ENCODE results near the gene TFDP3. TPM values are rescaled to one million over a fixed set of nuclear protein-coding genes. Genes with fewer than 3 reads are reported as not detected.

The TFDP3 gene
- total RNA-seq, 1 experiment from 2014 or later, result not detected

DNA sequence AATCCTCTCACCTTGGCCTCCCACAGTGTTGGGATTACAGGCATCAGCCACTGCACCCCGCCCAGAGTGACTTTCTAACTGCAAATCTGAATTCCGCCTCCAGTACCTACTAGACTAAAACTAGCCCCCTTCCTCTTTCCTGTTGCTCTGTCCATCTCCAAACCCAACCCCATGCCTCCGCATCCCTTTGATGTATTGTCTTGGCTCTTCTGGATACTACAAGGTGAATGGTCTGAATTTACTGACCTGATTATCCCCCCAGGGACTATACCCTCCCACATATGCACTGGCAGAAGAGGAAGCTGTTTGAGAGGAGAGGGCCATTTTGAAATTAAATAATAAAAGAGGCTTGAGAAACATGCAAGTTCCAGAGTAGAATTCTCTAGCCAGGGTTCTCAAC is 17.7 kb upstream of the TFDP3 start:
- TF ChIP-seq EZH2phosphoT487 (IDR thresholded peaks at IDR 0.05; ENCODE audit: borderline replicate concordance, low read length), result no peak
- TF ChIP-seq, protein P1, sequence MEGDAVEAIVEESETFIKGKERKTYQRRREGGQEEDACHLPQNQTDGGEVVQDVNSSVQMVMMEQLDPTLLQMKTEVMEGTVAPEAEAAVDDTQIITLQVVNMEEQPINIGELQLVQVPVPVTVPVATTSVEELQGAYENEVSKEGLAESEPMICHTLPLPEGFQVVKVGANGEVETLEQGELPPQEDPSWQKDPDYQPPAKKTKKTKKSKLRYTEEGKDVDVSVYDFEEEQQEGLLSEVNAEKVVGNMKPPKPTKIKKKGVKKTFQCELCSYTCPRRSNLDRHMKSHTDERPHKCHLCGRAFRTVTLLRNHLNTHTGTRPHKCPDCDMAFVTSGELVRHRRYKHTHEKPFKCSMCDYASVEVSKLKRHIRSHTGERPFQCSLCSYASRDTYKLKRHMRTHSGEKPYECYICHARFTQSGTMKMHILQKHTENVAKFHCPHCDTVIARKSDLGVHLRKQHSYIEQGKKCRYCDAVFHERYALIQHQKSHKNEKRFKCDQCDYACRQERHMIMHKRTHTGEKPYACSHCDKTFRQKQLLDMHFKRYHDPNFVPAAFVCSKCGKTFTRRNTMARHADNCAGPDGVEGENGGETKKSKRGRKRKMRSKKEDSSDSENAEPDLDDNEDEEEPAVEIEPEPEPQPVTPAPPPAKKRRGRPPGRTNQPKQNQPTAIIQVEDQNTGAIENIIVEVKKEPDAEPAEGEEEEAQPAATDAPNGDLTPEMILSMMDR (conservative IDR thresholded peaks at IDR 0.05; ENCODE audit: low read depth, low read length), result no peak
- TF ChIP-seq EZH2 (IDR thresholded peaks at IDR 0.05; ENCODE audit: low read length, unreplicated experiment), result no peak
- ATAC-seq, result no peak
- no peaks in the 10 kb centered on the region for H3K27me3 ChIP-seq (ENCODE audit: low read length)
- H3K27ac ChIP-seq (ENCODE audit: low read length), result no peak overlapping the region
- H3K36me3 ChIP-seq (ENCODE audit: low read depth, low read length), result no peaks in the 10 kb centered on the region
- no peaks in the 10 kb centered on the region for H4K20me1 ChIP-seq (ENCODE audit: low read length)
- H3K9me3 ChIP-seq (ENCODE audit: low read length), result no peaks in the 10 kb centered on the region
- no peak overlapping the region for H3K9ac ChIP-seq (ENCODE audit: low read length)
- H2AFZ ChIP-seq (ENCODE audit: low read length), result no peak overlapping the region
- POLR2A ChIA-PET (ENCODE audit: unreplicated experiment), result no interaction called here
- no peaks in the 10 kb centered on the region for H3K79me2 ChIP-seq (ENCODE audit: low read length)
- no peaks in the 10 kb centered on the region for H3F3A ChIP-seq (ENCODE audit: low read length, unreplicated experiment)
- no peaks in the 10 kb centered on the region for H3K9me2 ChIP-seq (replicated peaks; ENCODE audit: low read length)
- no peaks in the 10 kb centered on the region for H3K4me1 ChIP-seq (ENCODE audit: insufficient read depth, low read length)
- intact Hi-C loops (cut with micrococcal nuclease), result no loop called here
- DNase-seq, result no peak
- no peak overlapping the region for H3K4me3 ChIP-seq (ENCODE audit: low read length)
- no peak overlapping the region for H3K4me2 ChIP-seq (ENCODE audit: low read length)
- no TSS peak for BruUV-seq (replicated peaks)
- CTCF ChIA-PET, result no interaction called here

DNA sequence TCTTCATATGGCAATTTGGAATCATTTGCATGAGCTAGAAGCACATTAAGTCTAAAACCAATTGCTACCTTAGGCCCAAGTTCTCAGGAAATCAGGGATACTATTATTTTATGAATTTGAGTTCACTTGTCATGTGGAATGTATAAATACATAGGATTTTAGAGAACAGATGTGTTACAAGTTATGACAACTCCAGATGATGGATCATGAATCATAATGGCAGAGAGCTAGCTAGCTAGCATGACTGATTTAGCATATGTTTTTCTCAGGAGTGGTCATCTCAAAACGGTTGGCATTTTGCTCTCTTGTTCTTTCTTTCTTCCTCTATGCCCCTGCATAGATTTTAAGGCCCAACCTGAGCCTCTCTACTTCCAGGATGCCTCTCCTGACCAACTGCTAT is 14.2 kb upstream of the TFDP3 start:
- Histone ChIP-seq H3K4me3 (ENCODE audit: low read length) (no peak overlapping the region), H3K9ac (ENCODE audit: low read length) (no peak overlapping the region), H3K9me3 (ENCODE audit: low read length) (no peaks in the 10 kb centered on the region), H3K4me1 (ENCODE audit: insufficient read depth, low read length) (peaks cover 14% of the 10 kb centered on the region), H3K27me3 (ENCODE audit: low read length) (no peaks in the 10 kb centered on the region), H3K79me2 (ENCODE audit: low read length) (no peaks in the 10 kb centered on the region), H2AFZ (ENCODE audit: low read length) (no peak overlapping the region), H3K27ac (ENCODE audit: low read length) (no peak overlapping the region), H3K4me2 (ENCODE audit: low read length) (no peak overlapping the region), H3F3A (ENCODE audit: low read length, unreplicated experiment) (no peaks in the 10 kb centered on the region), H3K36me3 (ENCODE audit: low read depth, low read length) (no peaks in the 10 kb centered on the region), H4K20me1 (ENCODE audit: low read length) (no peaks in the 10 kb centered on the region), H3K9me2 (replicated peaks; ENCODE audit: low read length) (no peaks in the 10 kb centered on the region)
- intact Hi-C loops (cut with micrococcal nuclease), result no loop called here
- TF ChIP-seq EZH2 (IDR thresholded peaks at IDR 0.05; ENCODE audit: low read length, unreplicated experiment), result no peak
- TF ChIP-seq, protein P1 (conservative IDR thresholded peaks at IDR 0.05; ENCODE audit: low read depth, low read length), result no peak
- TF ChIP-seq EZH2phosphoT487 (IDR thresholded peaks at IDR 0.05; ENCODE audit: borderline replicate concordance, low read length), result no peak
- CTCF ChIA-PET, result no interaction called here
- DNase-seq, result no peak
- POLR2A ChIA-PET (ENCODE audit: unreplicated experiment), result no interaction called here
- ATAC-seq, result no peak
- BruUV-seq (replicated peaks), result no TSS peak

- H3F3A ChIP-seq (ENCODE audit: low read length, unreplicated experiment), result no peaks in the 10 kb centered on the region
- H3K4me3 ChIP-seq (ENCODE audit: low read length), result no peak overlapping the region
- H3K4me2 ChIP-seq (ENCODE audit: low read length), result peak overlapping the region; percentile 60
- peak; percentile 99 for ATAC-seq
- H3K9me3 ChIP-seq (ENCODE audit: low read length), result no peaks in the 10 kb centered on the region
- H3K27me3 ChIP-seq (ENCODE audit: low read length), result no peaks in the 10 kb centered on the region
- peak overlapping the region; percentile 58 for H3K27ac ChIP-seq (ENCODE audit: low read length)
- H3K79me2 ChIP-seq (ENCODE audit: low read length), result no peaks in the 10 kb centered on the region
- H3K9ac ChIP-seq (ENCODE audit: low read length), result no peak overlapping the region
- peaks cover 14% of the 10 kb centered on the region for H3K4me1 ChIP-seq (ENCODE audit: insufficient read depth, low read length)
- BruUV-seq (replicated peaks), result no TSS peak
- no peak for TF ChIP-seq EZH2 (IDR thresholded peaks at IDR 0.05; ENCODE audit: low read length, unreplicated experiment)
- TF ChIP-seq, protein P1 (conservative IDR thresholded peaks at IDR 0.05; ENCODE audit: low read depth, low read length), result no peak
- no peak for TF ChIP-seq EZH2phosphoT487 (IDR thresholded peaks at IDR 0.05; ENCODE audit: borderline replicate concordance, low read length)
- no peaks in the 10 kb centered on the region for H4K20me1 ChIP-seq (ENCODE audit: low read length)
- no peaks in the 10 kb centered on the region for H3K9me2 ChIP-seq (replicated peaks; ENCODE audit: low read length)
- peak; percentile 93 for DNase-seq
- POLR2A ChIA-PET (ENCODE audit: unreplicated experiment), result interaction anchor here (0.6 kb wide), 2 partner anchors 22 to 56 kb away, joined by 4 to 7 read pairs; no protein-coding TSS in a partner anchor
- H2AFZ ChIP-seq (ENCODE audit: low read length), result no peak overlapping the region
- CTCF ChIA-PET, result interaction anchor here (0.6 kb wide), 1 partner anchor 593 kb away, joined by 5 read pairs; no protein-coding TSS in a partner anchor
- no peaks in the 10 kb centered on the region for H3K36me3 ChIP-seq (ENCODE audit: low read depth, low read length)
- intact Hi-C loops (cut with micrococcal nuclease), result no loop called here
Observed at GRCh38 chrX:133229361-133229760, 11.2 kb upstream of the TFDP3 start.
